LNCaP clone FGC (cell line): ENCODE data around the gene RAD51B.

Experiments
- DNase-seq: peaks from one replicate; pipeline ENCODE4 v3.0.0-alpha.2; 2011; ENCODE audit warnings: low read depth
- H3K4me3 ChIP-seq: 2 replicates; pipeline ENCODE4 v1.5.1; 2011; ENCODE audit warnings: mild to moderate bottlenecking, low read depth, low read length, control low read depth
- TF ChIP-seq, protein P1 (sequence below): IDR thresholded peaks from 2 replicates; pipeline ENCODE4 v1.5.1; 2012; ENCODE audit warnings: mild to moderate bottlenecking; ENCODE audit not compliant: control insufficient read depth, insufficient read depth; ENCODE audit errors: extremely low read depth

Gene RAD51B

GRCh38 chr14:68575426-68575825, 755.8 kb downstream of the RAD51B start:
- DNase-seq = no peak
- TF ChIP-seq, protein P1, sequence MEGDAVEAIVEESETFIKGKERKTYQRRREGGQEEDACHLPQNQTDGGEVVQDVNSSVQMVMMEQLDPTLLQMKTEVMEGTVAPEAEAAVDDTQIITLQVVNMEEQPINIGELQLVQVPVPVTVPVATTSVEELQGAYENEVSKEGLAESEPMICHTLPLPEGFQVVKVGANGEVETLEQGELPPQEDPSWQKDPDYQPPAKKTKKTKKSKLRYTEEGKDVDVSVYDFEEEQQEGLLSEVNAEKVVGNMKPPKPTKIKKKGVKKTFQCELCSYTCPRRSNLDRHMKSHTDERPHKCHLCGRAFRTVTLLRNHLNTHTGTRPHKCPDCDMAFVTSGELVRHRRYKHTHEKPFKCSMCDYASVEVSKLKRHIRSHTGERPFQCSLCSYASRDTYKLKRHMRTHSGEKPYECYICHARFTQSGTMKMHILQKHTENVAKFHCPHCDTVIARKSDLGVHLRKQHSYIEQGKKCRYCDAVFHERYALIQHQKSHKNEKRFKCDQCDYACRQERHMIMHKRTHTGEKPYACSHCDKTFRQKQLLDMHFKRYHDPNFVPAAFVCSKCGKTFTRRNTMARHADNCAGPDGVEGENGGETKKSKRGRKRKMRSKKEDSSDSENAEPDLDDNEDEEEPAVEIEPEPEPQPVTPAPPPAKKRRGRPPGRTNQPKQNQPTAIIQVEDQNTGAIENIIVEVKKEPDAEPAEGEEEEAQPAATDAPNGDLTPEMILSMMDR = no peak
- H3K4me3 ChIP-seq = no peak overlapping the region

- no peak for DNase-seq
- no peak overlapping the region for H3K4me3 ChIP-seq
- TF ChIP-seq, protein P1 = no peak
Observed at GRCh38 chr14:68576031-68576430, 756.5 kb downstream of the RAD51B start.

DNA sequence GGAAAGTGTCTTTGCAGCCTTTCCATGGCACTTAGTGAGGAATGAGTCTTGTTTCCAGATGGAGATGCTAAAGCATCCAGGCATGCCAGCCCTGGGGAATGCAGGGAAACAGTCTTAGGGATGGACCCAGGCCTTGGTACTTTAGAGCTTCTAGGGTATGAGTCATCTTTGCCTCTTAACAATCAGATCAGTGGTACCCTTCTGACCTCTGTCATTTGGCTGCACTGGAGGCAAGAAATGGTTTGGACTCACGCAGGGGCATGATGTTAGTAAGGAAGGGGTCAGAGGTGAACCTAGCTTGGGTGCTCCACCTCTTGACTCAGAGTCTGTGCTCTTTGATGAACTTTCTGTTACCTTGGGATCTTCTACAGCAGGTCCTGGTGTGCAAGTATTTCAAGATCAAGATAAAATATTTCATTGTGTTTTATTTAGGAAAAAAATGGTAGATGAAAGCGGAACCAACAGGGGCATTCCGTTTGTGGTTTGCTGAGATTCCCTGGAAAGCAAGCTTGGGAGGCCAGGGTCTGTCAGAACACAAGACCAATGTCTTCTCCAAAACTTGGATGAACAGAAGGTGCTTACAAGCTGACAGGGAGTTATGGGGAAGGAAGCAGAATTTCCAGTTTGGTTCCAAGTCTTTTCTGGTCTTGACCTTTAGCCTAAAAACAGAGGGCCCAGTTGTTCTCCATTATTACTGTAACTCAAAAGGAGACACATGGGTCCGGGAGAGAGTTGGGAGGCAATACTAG, 757.1 kb downstream of the RAD51B start:
- TF ChIP-seq, protein P1 = no peak
- H3K4me3 ChIP-seq = no peak overlapping the region
- DNase-seq = no peak

GRCh38 chr14:68577802-68578541, 758.4 kb downstream of the RAD51B start:
- TF ChIP-seq, protein P1 = no peak
- H3K4me3 ChIP-seq = no peak overlapping the region
- DNase-seq = no peak

GRCh38 chr14:68578597-68578996, 759.0 kb downstream of the RAD51B start:
- no peak for DNase-seq
- H3K4me3 ChIP-seq = no peak overlapping the region
- TF ChIP-seq, protein P1 = no peak

GRCh38 chr14:68580096-68580645, 760.6 kb downstream of the RAD51B start:
- DNase-seq = no peak
- TF ChIP-seq, protein P1 = no peak
- H3K4me3 ChIP-seq = no peak overlapping the region
